H9 (cell line): Measurements from ENCODE around the gene LNPEP. TPM values are rescaled to one million over a fixed set of nuclear protein-coding genes. Genes with fewer than 3 reads are reported as not detected.

Experiments
- DNase-seq: peaks from one replicate; pipeline ENCODE4 v3.0.0-alpha.2; 2017
- H2AFZ ChIP-seq: one replicate; pipeline ENCODE4 v1.6.1; 2013; ENCODE audit warnings: mild to moderate bottlenecking, low read length, control low read depth, moderate library complexity
- H2AK5ac ChIP-seq: 2 replicates; pipeline ENCODE4 v1.6.1; 2013; ENCODE audit warnings: low read length, control low read depth, mixed read lengths; ENCODE audit not compliant: insufficient read length
- H2BK120ac ChIP-seq: one replicate; pipeline ENCODE4 v1.6.1; 2013; ENCODE audit warnings: low read depth, mild to moderate bottlenecking, low read length, control low read depth, inconsistent platforms; ENCODE audit not compliant: poor library complexity, severe bottlenecking
- H2BK12ac ChIP-seq: 2 replicates; pipeline ENCODE4 v1.6.1; 2013; ENCODE audit warnings: low read length, control low read depth, mixed read lengths, low read depth; ENCODE audit not compliant: insufficient read length
- H2BK15ac ChIP-seq: 2 replicates; pipeline ENCODE4 v1.6.1; 2013; ENCODE audit warnings: low read depth, low read length, control low read depth
- H2BK20ac ChIP-seq: one replicate; pipeline ENCODE4 v1.6.1; 2013; ENCODE audit warnings: low read depth, mild to moderate bottlenecking, low read length, control low read depth, inconsistent platforms; ENCODE audit not compliant: poor library complexity, severe bottlenecking
- H2BK5ac ChIP-seq: 2 replicates; pipeline ENCODE4 v1.6.1; 2013; ENCODE audit warnings: low read length, control low read depth, mixed read lengths; ENCODE audit not compliant: insufficient read length
- H3K14ac ChIP-seq: 2 replicates; pipeline ENCODE4 v1.6.1; 2013; ENCODE audit warnings: low read length, control low read depth; ENCODE audit not compliant: insufficient read depth
- H3K18ac ChIP-seq: 2 replicates; pipeline ENCODE4 v1.6.1; 2013; ENCODE audit warnings: low read depth, mild to moderate bottlenecking, mixed read lengths, low read length, control low read depth; ENCODE audit not compliant: insufficient read length
- H3K23ac ChIP-seq: 2 replicates; pipeline ENCODE4 v1.6.1; 2013; ENCODE audit warnings: low read length, control low read depth, mixed read lengths, low read depth; ENCODE audit not compliant: insufficient read length
- H3K23me2 ChIP-seq: 2 replicates; pipeline ENCODE4 v1.6.1; 2013; ENCODE audit warnings: low read depth, mild to moderate bottlenecking, mixed read lengths, low read length, control low read depth; ENCODE audit not compliant: insufficient read length, poor library complexity, severe bottlenecking
- H3K27ac ChIP-seq: 2 replicates; pipeline ENCODE4 v1.5.1; 2013; ENCODE audit warnings: low read length, control low read depth, mixed read lengths, low read depth; ENCODE audit not compliant: insufficient read length
- H3K27me3 ChIP-seq: 2 replicates; pipeline ENCODE4 v1.6.1; 2013; ENCODE audit warnings: low read length, control low read depth, inconsistent platforms; ENCODE audit not compliant: insufficient read depth
- H3K4ac ChIP-seq: 2 replicates; pipeline ENCODE4 v1.6.1; 2013; ENCODE audit warnings: low read depth, mild to moderate bottlenecking, control low read depth, inconsistent platforms, low read length, moderate library complexity
- H3K4me1 ChIP-seq: 2 replicates; pipeline ENCODE4 v1.6.1; 2013; ENCODE audit warnings: low read length, control low read depth, inconsistent platforms; ENCODE audit not compliant: insufficient read depth
- H3K4me2 ChIP-seq: 2 replicates; pipeline ENCODE4 v1.6.1; 2013; ENCODE audit warnings: low read length, control low read depth, mixed read lengths; ENCODE audit not compliant: insufficient read length, insufficient read depth
- H3K56ac ChIP-seq: 2 replicates; pipeline ENCODE4 v1.6.1; 2013; ENCODE audit warnings: low read depth, mild to moderate bottlenecking, mixed read lengths, low read length, control low read depth; ENCODE audit not compliant: insufficient read length
- H3K79me1 ChIP-seq: 2 replicates; pipeline ENCODE4 v1.6.1; 2013; ENCODE audit warnings: low read depth, mild to moderate bottlenecking, moderate library complexity, low read length, control low read depth, inconsistent platforms; ENCODE audit not compliant: insufficient read depth, poor library complexity, severe bottlenecking
- H3K79me2 ChIP-seq: 2 replicates; pipeline ENCODE4 v1.6.1; 2013; ENCODE audit warnings: low read length, control low read depth, inconsistent platforms; ENCODE audit not compliant: insufficient read depth
- H3K9ac ChIP-seq: 2 replicates; pipeline ENCODE4 v1.6.1; 2013; ENCODE audit warnings: low read length, control low read depth, mixed read lengths; ENCODE audit not compliant: insufficient read length; ENCODE audit errors: extremely low read depth
- H3K9me3 ChIP-seq: one replicate; pipeline ENCODE4 v1.6.1; 2013; ENCODE audit warnings: low read depth, low read length, inconsistent platforms; ENCODE audit not compliant: control insufficient read depth
- H3T11ph ChIP-seq: one replicate; pipeline ENCODE4 v1.6.1; 2013; ENCODE audit warnings: mild to moderate bottlenecking, low read length, control low read depth, inconsistent platforms
- H4K20me1 ChIP-seq: one replicate; pipeline ENCODE4 v1.6.1; 2013; ENCODE audit not compliant: control insufficient read depth, insufficient read length, insufficient read depth
- H4K5ac ChIP-seq: 2 replicates; pipeline ENCODE4 v1.6.1; 2013; ENCODE audit warnings: low read depth, mild to moderate bottlenecking, mixed read lengths, low read length, control low read depth; ENCODE audit not compliant: insufficient read length
- H4K8ac ChIP-seq: replicated peaks from 2 replicates; pipeline ENCODE4 v1.6.1; 2013; ENCODE audit warnings: low read length, control low read depth, mixed read lengths, low read depth; ENCODE audit not compliant: insufficient read length
- H4K91ac ChIP-seq: 2 replicates; pipeline ENCODE4 v1.6.1; 2013; ENCODE audit warnings: low read depth, mild to moderate bottlenecking, moderate library complexity, mixed read lengths, low read length, control low read depth; ENCODE audit not compliant: insufficient read length
- H3K27ac Mint-ChIP-seq, 3 experiments: 2 replicates in 2 of 3; 3 replicates in 1 of 3; pipeline ENCODE4 v1.8.0; 2020 to 2021; ENCODE audit warnings: mixed read lengths in 3 of 3, mild to moderate bottlenecking in 1 of 3, moderate library complexity in 1 of 3
- H3K27me3 Mint-ChIP-seq: 2 replicates; pipeline ENCODE4 v1.8.0; 2021; ENCODE audit warnings: low read depth, mild to moderate bottlenecking, moderate library complexity, mixed read lengths
- H3K36me3 Mint-ChIP-seq, 3 experiments: 2 replicates in 2 of 3; 3 replicates in 1 of 3; pipeline ENCODE4 v1.8.0; 2020 to 2021; ENCODE audit warnings: low read depth in 3 of 3, mixed read lengths in 3 of 3; ENCODE audit not compliant: insufficient read depth in 1 of 3
- H3K4me1 Mint-ChIP-seq, 2 experiments: 2 replicates each; pipeline ENCODE4 v1.8.0; 2020; ENCODE audit warnings: mixed read lengths in 2 of 2
- H3K4me3 Mint-ChIP-seq, 2 experiments: 2 replicates in 1 of 2; 3 replicates in 1 of 2; pipeline ENCODE4 v1.8.0; 2020 to 2021; ENCODE audit warnings: mild to moderate bottlenecking in 2 of 2, mixed read lengths in 2 of 2, moderate library complexity in 1 of 2
- H3K9me3 Mint-ChIP-seq, 2 experiments: 2 replicates in 1 of 2; 3 replicates in 1 of 2; pipeline ENCODE4 v1.8.0; 2020; ENCODE audit warnings: mild to moderate bottlenecking in 2 of 2, mixed read lengths in 2 of 2, moderate library complexity in 1 of 2
- CTCF ChIP-seq: fragments of 200-600 bp; sonication (generic); conservative IDR thresholded peaks from 3 replicates; pipeline ENCODE4 v1.8.0; 2021; ENCODE audit warnings: antibody characterized with exemption, mild to moderate bottlenecking
- WGBS: extraction: QIAGEN DNeasy Blood & Tissue Kit; methylation state at CpG from one replicate; pipeline ENCODE4 v1.1.7; 2013; ENCODE audit warnings: missing lambda C conversion rate, low lambda C conversion rate, mixed read lengths; ENCODE audit not compliant: insufficient read length; ENCODE audit errors: extremely low coverage; 5-methylcytosine and 5-hydroxymethylcytosine counted together
- total RNA-seq: library from RNA; stranded (reverse); gene quantifications from 2 replicates; pipeline ENCODE4 v1.2.1, GENCODE V29; 2021

Gene LNPEP
- total RNA-seq, 1 experiment from 2014 or later: 4.1 TPM

DNA sequence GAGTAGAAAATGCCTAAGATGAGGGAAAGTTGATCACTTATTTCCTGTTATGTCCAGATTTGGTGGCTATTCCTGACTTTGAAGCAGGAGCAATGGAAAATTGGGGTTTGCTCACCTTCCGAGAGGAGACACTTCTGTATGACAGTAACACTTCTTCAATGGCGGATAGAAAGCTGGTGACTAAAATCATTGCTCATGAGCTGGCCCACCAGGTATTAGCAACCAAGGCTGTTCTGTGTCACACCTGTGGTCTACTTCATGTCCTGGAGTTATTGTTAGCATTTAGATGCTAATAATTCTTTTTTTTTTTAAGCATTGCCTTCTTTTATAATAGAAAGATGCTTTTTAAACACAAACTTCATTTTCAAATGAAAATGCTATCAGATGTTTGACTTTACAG is 57.9 kb downstream of the LNPEP start:
- no peaks in the 10 kb centered on the region for H3K9me3 Mint-ChIP-seq

More for the DNA sequence above, 57.9 kb downstream of the LNPEP start:
- Mint-ChIP-seq H3K4me1 (peaks cover 3 to 4% of the 10 kb centered on the region in 2 experiments), H3K36me3 (no peaks in the 10 kb centered on the region), H3K27me3 (no peaks in the 10 kb centered on the region), H3K27ac (no peak overlapping the region), H3K4me3 (no peak overlapping the region)
- no peak overlapping the region for H3K4ac ChIP-seq
- H4K91ac ChIP-seq: no peak overlapping the region
- H3K18ac ChIP-seq: no peak overlapping the region
- H3K9ac ChIP-seq: no peak overlapping the region
- H4K5ac ChIP-seq: no peak overlapping the region
- no peak overlapping the region for H3K4me2 ChIP-seq
- no peak overlapping the region for H2AK5ac ChIP-seq
- H2BK20ac ChIP-seq: no peak overlapping the region
- no peak overlapping the region for H3K23ac ChIP-seq
- no peak for TF ChIP-seq CTCF
- no peak overlapping the region for H3K56ac ChIP-seq
- no peaks in the 10 kb centered on the region for H3K27me3 ChIP-seq
- H2AFZ ChIP-seq: no peak overlapping the region
- no peaks in the 10 kb centered on the region; the same call in 1 of the 2 replicates for H3K4me1 ChIP-seq
- H4K8ac ChIP-seq: no peak overlapping the region
- H2BK120ac ChIP-seq: no peak overlapping the region
- H3K14ac ChIP-seq: no peak overlapping the region
- no peak overlapping the region for H3K27ac ChIP-seq
- no peaks in the 10 kb centered on the region for H4K20me1 ChIP-seq
- H3K23me2 ChIP-seq: no peaks in the 10 kb centered on the region
- no peaks in the 10 kb centered on the region for H3K79me1 ChIP-seq
- no peaks in the 10 kb centered on the region for H3K79me2 ChIP-seq
- no peak overlapping the region for H2BK15ac ChIP-seq
- no peak overlapping the region for H2BK5ac ChIP-seq
- H3T11ph ChIP-seq: no peak overlapping the region
- no peaks in the 10 kb centered on the region for H3K9me3 ChIP-seq
- no peak overlapping the region for H2BK12ac ChIP-seq
- WGBS: no CpG with 5 or more reads among the region's 2 CpGs
- DNase-seq: no peak
